Tibial nerve (tissue), 4 donors: ENCODE results near the gene TMCO4.

Experiments used
- CTCF ChIP-seq, 5 experiments: fragments of 200-600 bp in 3 of 5; fragments of 450-650 bp in 2 of 5; sonication (generic) in 3 of 5; IDR thresholded peaks; one replicate each; pipeline ENCODE4 v1.5.1; 2016 to 2019; ENCODE audit warnings: antibody characterized with exemption in 5 of 5, mild to moderate bottlenecking in 3 of 5, moderate library complexity in 2 of 5
- EP300 ChIP-seq, 2 donors: sonication (generic); formaldehyde crosslinking; IDR thresholded peaks; one replicate each; pipeline ENCODE4 v1.6.1; 2017; ENCODE audit warnings: antibody characterized with exemption in 2 of 2, mild to moderate bottlenecking in 1 of 2
- POLR2A ChIP-seq, 2 donors: fragments of 450-650 bp; IDR thresholded peaks; one replicate each; pipeline ENCODE4 v1.6.1; 2017; ENCODE audit warnings: antibody characterized with exemption in 2 of 2, mild to moderate bottlenecking in 2 of 2, moderate library complexity in 2 of 2

- TF ChIP-seq CTCF (IDR thresholded peaks at IDR 0.05) = no peak
- TF ChIP-seq POLR2A (IDR thresholded peaks at IDR 0.05) = no peak
- no peak for TF ChIP-seq EP300 (IDR thresholded peaks at IDR 0.05)
Observed at GRCh38 chr1:19668888-19669287, 130.8 kb downstream of the TMCO4 start.
